HG02798 (cell line): ENCODE results near the gene ARMS2.

Experiments used
- ATAC-seq: cut with Tn5 transposase; IDR thresholded peaks from one replicate; pipeline ENCODE4 v1.9.1; 2021; ENCODE audit warnings: mild to moderate bottlenecking; ENCODE audit not compliant: unreplicated experiment, poor library complexity

ARMS2 gene

DNA sequence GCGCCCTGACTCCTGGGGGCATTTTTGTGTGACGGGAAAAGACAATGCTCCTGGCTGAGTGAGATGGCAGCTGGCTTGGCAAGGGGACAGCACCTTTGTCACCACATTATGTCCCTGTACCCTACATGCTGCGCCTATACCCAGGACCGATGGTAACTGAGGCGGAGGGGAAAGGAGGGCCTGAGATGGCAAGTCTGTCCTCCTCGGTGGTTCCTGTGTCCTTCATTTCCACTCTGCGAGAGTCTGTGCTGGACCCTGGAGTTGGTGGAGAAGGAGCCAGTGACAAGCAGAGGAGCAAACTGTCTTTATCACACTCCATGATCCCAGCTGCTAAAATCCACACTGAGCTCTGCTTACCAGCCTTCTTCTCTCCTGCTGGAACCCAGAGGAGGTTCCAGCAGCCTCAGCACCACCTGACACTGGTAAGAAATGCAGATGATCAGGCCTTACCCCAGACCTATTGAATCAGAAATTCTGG, at the start of gene ARMS2:
TSS of gene ARMS2 (plus strand) at position 51 of the 478 bp plus-strand sequence. CDS start at position 126, 75 bp downstream.
- no peak for ATAC-seq

DNA sequence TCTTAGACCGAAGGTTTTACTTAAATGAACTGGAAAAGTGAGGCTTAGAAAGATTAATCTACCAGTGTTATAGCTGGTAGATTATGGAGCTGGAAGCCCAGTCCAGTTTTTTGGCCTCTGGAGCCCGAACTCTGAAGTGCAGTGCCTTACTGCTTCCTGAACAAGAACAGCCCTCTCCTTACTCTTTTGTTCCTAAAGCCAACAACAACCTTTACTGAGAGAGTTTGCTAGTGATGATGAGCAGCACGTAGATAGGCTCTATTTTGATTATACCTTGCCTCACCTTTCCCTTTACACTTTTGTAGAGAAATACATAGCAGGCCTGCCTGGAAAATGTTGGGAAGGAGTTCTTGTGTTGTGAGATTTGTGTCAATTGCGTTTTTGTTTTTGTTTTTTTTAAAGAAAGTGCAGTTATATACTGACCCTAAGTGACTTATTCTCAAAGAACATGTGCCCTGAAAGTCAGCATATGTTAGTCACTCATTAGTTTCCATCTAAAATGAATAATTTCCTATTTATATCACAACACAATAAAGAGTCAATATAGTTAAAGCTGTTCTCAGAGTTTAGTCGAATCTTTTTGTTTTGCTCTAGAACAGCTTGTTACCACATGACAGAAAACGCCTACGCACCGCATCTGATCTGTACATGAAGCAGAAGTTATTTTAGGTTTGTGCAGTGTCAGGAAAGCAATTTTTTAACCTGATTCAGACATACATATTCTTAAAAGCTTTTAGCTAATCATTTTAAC, 46.9 kb upstream of the ARMS2 start:
- ATAC-seq = no peak

DNA sequence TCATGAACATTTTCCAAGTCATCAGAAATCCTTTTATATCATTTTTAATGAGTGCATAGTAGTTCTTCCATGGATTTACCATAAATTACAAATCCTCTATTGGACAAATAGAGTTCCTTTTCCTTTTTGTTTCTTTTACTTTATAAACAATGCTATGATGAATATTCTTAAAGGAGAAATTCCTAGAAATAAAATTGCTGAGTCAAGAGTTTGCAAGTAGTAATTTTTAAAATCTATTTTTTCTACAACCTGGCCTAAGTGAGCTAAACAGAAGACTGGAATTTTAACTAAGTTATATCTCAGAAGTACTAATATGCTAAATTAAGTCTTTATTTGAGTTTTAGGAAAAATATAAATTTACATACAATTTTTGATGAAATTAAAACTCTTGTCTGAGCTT, 41.1 kb upstream of the ARMS2 start:
- no peak for ATAC-seq

DNA sequence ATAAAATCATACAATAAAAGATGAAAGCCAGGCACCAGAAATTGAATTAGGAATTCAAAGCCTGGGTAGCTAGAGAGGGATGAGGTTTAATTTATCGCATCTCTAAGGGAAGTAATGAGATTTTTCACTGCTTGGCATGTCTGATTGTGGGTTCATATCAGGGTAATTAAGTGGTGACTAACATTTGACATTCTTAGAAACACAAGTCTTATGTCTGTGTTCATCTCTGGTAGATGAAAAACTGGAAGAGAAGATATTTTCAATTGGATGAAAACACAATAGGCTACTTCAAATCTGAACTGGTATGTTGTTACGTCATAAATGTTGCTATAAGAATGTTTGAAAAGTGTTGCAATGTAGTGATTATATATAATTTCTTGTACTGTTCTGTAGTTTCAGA, 36.8 kb upstream of the ARMS2 start:
- ATAC-seq = no peak

DNA sequence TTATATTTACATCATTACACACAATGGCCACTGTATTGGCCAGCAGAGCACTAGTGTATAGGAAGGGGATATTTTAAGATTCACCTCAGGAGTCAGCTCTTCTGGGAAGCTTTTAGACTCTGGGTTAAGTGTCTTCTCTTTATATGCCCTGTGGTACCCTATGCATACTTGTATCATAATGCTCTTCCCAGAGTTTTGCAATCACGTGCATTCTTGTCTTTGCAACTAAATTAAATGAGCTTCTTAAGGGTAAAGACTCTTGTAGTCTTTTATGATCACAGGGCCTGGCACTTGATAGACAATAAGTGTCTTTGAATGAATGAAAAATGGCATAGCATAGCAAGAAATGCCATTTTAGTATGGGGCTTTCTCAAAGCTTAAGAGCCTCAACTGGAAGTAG, 35.4 kb upstream of the ARMS2 start:
- ATAC-seq = no peak

DNA sequence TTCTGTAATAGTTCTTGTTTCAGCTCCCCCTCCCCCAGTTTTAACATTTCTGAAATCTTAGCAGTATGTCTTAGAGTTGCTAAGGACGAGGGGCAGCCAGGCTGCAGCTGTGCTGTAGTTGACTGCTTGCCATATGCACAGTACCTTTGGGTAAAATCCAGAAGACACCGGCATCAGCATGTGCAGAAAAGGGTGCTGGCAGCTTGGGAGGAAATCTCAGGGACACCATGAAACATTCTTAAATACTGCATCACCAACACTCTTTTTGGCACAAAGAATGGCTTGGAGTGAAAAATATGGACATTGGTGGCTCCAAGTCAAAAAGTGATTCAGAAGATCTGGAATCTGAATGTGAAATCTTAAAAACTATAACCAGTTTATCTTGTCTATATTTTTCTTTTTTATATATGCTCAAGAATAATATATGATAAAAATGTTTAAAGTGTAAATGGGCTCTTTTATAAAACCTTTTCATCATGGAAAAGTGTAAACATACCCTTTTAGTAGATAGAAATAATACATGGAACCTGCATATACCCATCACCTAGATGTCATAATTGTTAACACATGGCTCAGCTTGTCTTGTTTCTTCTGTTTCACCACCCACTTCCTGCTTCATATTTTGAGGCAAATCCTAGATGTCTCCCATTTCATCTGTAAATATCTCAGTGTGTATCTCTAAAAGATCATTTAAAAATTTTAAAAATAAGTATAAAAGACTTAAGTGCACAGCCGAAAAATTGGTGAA, 34.4 kb upstream of the ARMS2 start:
- no peak for ATAC-seq

DNA sequence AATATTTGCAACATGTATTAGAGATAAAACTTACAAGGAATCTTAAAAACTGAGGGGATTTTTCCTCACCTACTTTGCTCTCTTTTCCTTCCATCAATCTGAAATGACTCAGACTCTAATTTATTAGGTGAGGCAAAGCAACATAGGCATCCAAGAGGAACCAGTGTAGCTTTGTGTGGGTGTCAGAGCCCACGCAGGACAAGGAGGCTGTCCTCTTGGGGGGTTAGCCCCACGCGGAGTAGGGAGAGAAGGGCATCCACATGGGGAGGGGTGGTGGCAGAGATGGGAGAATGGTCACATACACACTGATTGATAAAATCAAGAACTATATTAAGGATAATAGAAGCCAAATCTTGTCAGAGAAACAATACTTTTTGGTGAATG, 33.8 kb upstream of the ARMS2 start:
- ATAC-seq = no peak

DNA sequence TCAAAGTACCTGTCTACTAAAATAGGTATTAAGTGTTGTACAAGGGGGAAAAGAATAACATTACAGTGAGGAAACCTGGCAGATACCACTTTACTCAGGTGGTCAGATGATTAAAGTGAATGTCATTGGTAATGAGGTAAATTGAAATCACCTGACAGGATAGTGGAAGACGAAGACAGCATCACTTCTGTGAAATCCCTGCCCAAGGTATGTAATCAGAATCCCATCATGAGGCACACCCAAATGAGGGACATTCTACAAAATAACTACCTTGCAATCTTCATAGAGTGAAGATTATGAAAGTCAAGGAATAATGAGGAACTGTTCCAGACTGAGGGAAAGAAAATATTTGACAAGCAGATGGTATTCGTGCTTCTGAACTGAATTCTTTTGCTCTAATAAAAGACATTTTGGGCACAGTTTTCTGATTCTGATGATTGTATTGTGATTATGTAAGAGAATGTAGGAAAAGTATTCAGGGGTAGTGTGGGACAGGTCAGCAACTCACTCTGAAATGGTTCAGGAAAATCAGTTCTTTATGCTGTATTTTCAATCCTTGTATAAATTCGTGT, 33.3 kb upstream of the ARMS2 start:
- no peak for ATAC-seq

- ATAC-seq = no peak
These were observed 32.7 kb upstream of the ARMS2 start for GRCh38 chr10:122421742-122422141.

DNA sequence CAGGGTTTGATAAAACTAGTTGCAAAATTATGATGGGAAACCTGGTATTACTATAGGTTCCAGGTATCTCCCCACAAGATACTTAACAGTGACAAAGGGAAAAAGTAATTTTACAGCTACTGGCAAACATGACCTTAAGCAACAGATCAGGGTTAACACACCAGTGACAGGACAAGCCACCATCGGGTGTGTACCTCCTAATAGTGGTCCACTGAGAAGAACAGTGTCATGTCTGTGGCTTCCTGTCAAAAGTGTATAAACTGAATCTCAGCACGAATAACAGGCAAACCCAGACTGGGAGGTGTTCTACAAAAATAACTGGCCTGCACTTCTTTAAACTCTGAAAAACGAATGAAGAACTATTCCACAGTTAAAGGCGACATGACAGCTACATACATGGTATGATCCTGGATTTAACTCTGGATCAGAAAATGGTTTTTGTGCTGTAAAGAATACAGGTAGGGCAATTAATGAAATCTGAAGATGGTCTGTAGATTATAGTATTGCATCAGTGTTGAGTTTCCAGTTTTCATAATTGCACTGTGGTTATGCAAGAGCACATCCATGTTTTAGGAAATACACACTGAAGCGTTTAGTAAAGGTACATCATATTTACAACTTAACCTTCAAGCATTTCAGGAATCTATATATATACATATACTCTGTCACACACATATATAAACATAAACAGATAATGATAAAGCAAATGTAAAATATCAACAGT, 32.0 kb upstream of the ARMS2 start:
- ATAC-seq = no peak

GRCh38 chr10:122424059-122424458, 30.4 kb upstream of the ARMS2 start:
- ATAC-seq = no peak

DNA sequence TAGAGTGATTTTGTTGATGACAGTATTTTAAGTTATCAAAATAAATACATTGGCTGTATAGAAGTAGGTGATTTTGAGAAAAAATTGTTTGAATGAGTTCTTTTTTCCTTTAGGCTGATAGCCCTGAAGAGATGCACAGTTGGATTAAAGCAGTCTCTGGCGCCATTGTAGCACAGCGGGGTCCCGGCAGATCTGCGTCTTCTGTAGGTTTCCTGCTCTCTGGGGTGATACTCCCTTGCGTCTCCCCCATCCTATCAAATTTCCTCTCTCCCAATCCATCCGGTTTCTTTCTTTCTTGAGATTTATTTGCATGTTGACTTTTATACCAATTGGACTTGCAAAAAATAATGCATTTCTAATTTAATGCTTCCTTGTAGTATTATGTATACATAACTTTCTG, 27.6 kb upstream of the ARMS2 start:
- ATAC-seq = no peak

DNA sequence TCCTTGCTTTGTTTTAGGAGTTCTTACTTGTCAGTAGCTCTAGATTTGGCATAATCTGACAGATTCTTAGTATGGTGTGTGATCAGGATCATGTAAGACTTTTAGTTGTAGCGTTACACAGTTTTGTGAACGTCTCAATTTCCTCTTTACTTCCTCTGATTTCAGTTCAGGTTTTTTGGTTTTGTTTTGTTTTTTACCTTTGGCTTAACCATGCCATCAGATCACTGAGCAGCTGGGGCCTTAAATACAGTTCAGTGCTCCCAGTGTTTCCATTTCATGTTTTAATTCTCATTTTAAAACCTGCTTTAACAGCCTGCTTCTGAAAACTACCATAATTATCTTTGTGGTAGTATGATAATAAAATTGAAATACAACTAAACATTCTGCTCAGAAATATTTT, 27.2 kb upstream of the ARMS2 start:
- ATAC-seq = no peak

DNA sequence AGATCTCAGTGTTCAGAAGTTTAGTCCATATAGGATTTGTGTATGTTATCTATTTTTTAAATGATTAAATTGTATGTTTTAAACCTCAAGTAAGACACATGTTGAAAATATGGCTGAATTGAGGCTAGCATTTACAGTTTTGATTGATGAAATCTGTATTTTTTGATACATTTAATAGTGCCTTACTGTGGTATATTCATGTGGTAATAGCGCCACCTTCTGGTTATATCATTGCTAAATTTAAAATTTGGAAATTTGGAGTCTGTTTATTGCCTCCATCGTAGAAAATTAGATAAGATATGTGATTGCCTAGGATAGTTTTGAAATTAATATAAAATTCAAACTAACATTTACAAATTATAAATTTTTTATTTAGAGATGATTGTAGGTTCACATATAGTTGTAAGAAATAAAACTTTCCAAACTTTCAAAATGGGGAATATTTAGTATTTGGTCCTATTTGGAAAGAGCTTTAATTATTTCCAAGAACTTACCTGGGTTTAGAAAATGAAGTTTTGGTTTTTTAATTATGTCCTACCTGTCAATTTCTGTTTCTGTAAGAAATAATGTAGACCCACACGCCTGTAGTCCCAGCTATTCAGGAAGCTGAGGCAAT, 19.1 kb upstream of the ARMS2 start:
- no peak for ATAC-seq

DNA sequence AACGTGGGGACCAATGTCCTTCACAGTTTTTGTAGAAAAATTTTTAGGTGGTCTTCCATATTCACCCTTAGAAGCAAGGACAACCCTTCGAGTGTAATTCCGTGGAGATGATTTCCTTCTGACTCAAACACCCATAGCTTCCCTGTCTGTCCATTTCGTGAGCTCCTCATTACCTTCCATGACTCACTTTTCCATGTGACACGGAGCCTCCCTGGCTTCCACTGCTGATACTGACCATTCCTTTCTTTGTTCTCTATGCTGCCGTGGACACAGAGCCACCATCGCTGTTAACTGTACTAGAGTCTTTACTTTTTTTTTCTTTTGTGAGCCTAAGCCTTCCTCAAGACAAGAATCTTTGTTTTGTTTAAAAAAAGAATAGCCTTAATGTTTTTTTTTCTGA, 12.5 kb upstream of the ARMS2 start:
- ATAC-seq = no peak

DNA sequence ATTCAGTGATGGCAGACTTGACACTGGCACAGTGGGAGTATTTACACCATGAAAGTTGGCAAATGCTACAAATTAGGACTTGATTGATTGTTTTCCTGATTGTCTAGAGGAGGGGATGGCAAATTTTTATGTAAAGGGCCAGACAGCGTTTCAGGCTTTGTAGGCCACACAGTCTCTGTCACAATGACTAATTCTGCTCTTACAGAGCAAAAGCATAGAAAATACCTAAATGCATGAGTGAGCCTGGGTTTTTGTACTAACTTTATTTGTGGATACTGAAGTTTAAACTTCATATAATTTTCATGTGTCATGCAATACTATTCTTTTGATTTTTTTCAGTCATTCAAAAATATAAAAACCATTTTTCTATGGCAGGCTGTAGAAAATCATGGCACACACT, 9.0 kb upstream of the ARMS2 start:
- no peak for ATAC-seq

- ATAC-seq = no peak
These were observed 8.5 kb upstream of the ARMS2 start for GRCh38 chr10:122445904-122446303.

- ATAC-seq = no peak
These were observed 7.6 kb upstream of the ARMS2 start for GRCh38 chr10:122446668-122447423.

GRCh38 chr10:122448600-122448999, 5.9 kb upstream of the ARMS2 start:
- ATAC-seq = no peak

- no peak for ATAC-seq
These were observed 5.3 kb upstream of the ARMS2 start for GRCh38 chr10:122449153-122449552.
